ENCODE data around the gene CSTF2.

DNA sequence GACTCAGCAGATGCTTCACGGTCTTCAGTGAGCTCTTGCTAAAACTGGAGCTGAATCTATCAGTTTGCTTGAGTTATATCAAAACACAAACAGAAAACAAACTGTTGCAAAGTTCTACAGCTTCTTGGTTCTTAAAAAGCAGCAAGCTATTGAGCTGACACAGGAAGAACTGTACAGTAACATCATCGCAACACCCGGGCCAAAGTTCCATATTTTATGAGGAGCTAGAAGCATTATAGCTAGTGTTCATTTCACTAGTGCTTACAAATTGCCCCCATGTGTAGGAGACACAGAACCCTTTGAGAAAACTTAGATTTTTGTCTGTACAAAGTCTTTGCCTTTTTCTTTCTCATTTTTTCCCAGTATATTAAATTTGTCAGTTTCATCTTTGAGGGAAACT lies 17.3 kb upstream of the CSTF2 start:
- TF ChIP-seq EZH2 (IDR thresholded peaks at IDR 0.05; ENCODE audit: low read length, missing control alignments) = no peak
- TF ChIP-seq, protein P1, sequence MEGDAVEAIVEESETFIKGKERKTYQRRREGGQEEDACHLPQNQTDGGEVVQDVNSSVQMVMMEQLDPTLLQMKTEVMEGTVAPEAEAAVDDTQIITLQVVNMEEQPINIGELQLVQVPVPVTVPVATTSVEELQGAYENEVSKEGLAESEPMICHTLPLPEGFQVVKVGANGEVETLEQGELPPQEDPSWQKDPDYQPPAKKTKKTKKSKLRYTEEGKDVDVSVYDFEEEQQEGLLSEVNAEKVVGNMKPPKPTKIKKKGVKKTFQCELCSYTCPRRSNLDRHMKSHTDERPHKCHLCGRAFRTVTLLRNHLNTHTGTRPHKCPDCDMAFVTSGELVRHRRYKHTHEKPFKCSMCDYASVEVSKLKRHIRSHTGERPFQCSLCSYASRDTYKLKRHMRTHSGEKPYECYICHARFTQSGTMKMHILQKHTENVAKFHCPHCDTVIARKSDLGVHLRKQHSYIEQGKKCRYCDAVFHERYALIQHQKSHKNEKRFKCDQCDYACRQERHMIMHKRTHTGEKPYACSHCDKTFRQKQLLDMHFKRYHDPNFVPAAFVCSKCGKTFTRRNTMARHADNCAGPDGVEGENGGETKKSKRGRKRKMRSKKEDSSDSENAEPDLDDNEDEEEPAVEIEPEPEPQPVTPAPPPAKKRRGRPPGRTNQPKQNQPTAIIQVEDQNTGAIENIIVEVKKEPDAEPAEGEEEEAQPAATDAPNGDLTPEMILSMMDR (conservative IDR thresholded peaks at IDR 0.05 in 1 of 2, IDR thresholded peaks at IDR 0.05 in 1 of 2; ENCODE audit: low read depth in 1 of 2, low read length in 2 of 2) = no peak
